Medulla oblongata (tissue), 1 donor: ENCODE results near the gene TAMALIN.
A peak's percentile ranks its signal among the peaks of the same experiment; 100 is the strongest.
"Not testable (repeated sequence)": the region's sequence is repeated elsewhere in the genome, so short reads cannot be mapped to it uniquely, and the experiment has no call there.

Experiments
- DNase-seq: peaks from one replicate; pipeline ENCODE4 v3.0.0-alpha.2; 2015; ENCODE audit errors: extremely low spot score

TAMALIN gene

GRCh38 chr12:52006726-52007157 is at the start of gene TAMALIN:
Gene TAMALIN, plus strand, starts transcription at chr12:52006946. Its CDS starts 74 bp downstream, at chr12:52007020.
- no peak for DNase-seq

- no peak for DNase-seq
Measured at GRCh38 chr12:51958542-51958941, 48.2 kb upstream of the TAMALIN start.

DNA sequence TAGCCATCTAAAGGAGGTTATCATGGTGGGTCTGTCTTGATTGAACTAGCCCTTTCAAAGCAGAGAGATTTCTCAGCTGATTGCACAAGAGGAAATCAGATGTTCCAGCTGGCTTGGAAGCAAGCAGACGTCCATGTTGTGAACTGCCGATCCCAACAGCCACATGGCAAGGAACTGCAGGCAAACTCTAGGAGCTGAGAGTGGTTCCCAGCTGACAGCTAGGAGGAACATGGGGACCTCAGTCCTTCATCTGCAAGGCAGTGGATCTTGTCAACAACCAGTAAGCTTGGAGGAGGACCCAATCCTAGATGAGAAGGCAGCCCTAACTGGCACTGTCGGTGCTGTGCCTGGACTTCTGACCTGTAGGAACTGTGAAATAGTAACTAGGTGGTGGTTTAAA is 47.5 kb upstream of the TAMALIN start:
- no peak for DNase-seq

- no peak for DNase-seq
Measured at GRCh38 chr12:51959921-51960320, 46.8 kb upstream of the TAMALIN start.

DNA sequence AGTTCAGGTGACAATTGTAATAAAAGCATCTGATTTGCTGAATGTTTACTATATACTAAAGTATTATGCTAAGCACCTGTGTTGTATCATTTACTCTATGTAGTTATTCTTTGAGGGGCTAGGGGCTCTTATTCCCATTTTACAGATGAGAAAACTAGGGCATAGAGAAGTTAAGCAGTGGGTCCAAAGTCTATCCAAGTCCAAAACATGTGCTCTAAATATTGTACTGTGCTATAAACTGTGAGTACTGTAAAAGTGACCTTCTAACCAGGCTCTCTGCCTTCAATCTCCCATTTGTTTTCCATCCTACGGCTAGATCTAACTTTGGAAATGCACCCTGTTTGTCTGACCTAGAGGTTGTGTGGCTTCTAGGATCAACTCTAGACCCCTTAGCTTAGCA is 46.3 kb upstream of the TAMALIN start:
- no peak for DNase-seq

GRCh38 chr12:51960890-51961289 is 45.9 kb upstream of the TAMALIN start:
- no peak for DNase-seq

- DNase-seq, result no peak
Measured at GRCh38 chr12:51961834-51962233, 44.9 kb upstream of the TAMALIN start.

- DNase-seq, result no peak
Measured at GRCh38 chr12:51962737-51963136, 44.0 kb upstream of the TAMALIN start.

DNA sequence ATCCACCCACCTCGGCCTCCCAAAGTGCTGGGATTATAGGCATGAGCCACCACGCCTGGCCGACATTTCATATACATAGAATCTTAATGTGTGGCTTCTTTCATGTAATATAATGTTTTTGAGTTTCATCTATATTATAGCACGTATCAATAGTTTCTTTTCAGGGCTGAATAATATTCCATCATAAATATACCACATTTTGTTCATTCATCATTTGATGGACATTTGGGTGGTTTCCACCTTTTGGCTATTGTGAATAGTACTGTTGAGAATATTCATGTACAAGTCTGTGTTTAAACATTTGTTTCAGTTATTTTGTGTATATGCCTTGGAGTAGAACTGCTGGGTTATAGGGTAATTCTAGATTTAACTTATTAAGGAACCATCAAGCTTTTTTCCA is 43.3 kb upstream of the TAMALIN start:
- DNase-seq, result no peak

- DNase-seq, result no peak
Measured at GRCh38 chr12:51969643-51970042, 37.1 kb upstream of the TAMALIN start.

DNA sequence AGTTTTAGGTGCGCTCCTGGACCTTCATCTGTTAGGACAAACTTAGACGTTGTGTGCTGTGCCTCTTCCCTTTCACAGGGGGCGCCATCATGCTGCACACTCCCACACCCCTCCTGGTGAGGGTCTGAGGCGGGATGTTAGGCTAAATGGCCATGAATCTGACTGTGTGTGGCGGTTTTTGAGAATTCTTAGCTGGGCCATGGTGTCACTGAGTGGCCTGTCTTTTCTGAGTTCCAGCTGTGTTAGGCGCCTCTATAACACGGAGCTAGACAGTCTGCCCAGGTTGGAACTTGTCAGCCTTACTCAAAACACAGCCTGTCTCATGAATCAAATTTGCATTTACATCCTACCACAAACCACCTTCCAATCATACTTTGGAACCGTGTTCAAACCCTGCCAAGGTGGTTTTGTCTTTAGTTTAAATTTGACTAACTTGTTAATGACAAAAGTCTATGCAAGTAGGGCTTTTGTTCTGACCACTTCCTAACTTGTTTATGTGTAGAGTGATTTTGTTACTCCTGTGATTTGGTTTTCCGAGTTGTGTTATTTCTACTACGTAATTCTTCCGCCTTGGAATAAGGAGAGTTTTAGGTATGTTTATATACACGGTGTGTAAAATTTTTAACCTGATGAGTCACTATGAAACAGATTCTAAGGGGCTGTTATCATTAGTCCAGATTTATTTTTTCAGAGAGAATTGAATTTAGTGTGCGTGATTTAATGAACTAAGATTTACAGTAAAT is 35.7 kb upstream of the TAMALIN start:
- no peak for DNase-seq

DNA sequence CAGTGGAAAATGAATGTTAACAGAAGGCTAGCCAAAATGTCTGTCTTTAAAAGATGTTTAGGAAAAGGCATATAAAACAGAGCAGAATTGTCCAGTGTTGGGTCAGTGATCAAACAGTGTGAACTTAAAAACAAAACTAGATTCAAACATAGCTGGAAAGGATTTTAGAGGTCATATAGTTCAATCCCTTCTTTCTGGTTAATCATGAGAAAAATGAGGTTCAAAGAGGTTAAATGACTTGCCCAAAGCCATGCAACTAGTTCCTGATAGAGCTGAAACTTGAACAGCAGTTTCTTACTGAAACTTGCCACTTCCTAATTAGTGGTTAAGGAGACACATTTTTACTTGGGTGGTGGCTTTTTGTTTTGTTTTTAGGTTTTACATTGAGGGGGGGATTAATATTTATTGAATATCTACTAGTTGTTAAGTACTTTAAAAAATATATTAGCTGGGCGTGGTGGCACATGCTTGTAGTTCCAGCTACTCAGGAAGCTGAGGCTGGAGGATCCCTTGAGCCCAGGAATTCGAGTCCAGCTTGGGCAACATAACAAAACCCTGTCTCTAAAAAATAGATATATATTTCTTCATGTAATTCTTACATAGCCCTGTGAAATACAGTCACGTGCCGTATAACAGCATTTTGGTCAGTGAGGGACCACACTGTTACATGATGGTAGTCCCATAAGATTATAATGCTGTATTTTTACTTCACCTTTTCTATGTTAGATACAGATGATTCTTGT is 34.9 kb upstream of the TAMALIN start:
- no peak for DNase-seq

DNA sequence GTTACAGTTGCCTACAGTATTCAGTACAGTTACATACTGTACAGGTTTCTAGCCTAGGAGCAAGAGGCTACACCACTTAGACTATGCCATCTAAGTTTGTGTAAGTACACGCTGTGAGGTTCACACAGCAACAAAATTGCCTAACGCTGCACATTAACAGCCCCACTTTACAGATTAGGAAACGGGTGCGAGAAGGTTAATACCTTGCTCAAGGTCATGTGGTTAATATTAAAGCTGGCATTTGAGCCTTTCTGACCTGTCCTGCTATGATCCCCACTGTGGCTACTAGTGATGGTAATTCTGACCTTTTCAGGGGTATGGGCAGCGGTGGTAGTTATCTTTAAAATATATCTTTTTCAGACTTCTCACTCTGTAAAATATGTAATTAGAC is 34.3 kb upstream of the TAMALIN start:
- no peak for DNase-seq

GRCh38 chr12:51972849-51973273 is 33.9 kb upstream of the TAMALIN start:
- peak; percentile 71 for DNase-seq

DNA sequence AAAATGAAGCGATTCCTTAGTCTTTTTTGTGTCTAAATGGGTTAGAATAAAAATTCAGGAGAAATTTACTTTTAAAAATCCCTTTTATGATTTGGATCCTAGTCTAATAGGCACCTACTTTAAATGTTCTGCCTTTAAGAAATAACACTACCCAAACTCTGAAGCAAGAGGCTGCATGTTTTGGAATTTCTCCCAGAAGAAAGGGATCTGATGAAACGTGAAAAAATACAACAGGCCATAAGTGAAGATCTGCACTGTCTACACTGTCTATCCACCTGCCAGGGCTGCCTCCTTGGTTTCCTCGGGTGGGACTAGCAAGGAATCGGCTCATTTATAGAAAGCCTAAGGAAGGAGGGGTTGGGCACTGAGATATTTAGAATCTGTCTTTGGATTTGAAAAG is 33.2 kb upstream of the TAMALIN start:
- DNase-seq, result no peak

- no peak for DNase-seq
Measured at GRCh38 chr12:51974646-51975045, 32.1 kb upstream of the TAMALIN start.

DNA sequence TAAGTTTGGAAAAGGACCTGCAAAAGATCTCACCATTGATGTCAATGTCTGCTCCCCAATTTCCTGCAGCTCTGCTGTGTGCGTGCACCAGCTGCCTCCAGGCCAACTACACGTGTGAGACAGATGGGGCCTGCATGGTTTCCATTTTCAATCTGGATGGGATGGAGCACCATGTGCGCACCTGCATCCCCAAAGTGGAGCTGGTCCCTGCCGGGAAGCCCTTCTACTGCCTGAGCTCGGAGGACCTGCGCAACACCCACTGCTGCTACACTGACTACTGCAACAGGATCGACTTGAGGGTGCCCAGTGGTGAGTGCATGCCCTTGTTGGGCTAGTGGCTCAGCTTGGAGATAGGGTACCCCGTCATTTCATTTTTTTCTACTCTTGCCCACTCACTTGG is 31.6 kb upstream of the TAMALIN start:
- DNase-seq, result no peak

DNA sequence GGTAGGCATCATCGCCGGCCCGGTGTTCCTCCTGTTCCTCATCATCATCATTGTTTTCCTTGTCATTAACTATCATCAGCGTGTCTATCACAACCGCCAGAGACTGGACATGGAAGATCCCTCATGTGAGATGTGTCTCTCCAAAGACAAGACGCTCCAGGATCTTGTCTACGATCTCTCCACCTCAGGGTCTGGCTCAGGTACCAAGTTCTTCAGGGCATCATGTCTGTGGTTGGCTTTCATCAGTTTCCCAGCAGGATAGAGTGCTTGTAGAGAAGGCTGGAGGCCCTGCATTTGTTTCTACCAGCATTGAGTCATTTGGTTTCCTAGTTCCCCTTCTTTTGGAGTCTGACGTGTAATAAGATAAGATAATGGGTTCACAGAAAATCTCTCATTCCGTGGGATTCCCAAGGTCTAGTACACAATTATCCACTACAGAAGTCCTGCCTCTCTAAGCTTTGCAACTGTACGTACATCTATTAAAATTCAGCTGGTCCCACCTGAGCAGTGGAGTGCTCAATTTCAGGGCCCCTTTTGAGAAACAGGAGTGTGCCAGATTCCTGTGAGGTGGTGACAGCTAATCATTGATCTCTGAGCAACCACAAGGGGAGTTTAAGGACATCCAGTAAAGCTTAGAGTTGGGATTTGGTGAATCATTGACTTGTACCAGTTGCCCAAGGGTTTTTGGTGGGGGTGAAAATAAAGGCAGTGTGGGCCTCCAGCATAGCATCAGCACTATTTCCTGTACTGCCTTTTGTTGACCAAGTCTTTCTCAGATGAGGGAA is 30.2 kb upstream of the TAMALIN start:
- DNase-seq, result no peak

GRCh38 chr12:51977320-51977753 is 29.4 kb upstream of the TAMALIN start:
- DNase-seq, result no peak

- not testable (repeated sequence) for DNase-seq
Measured at GRCh38 chr12:51979306-51979705, 27.4 kb upstream of the TAMALIN start.

DNA sequence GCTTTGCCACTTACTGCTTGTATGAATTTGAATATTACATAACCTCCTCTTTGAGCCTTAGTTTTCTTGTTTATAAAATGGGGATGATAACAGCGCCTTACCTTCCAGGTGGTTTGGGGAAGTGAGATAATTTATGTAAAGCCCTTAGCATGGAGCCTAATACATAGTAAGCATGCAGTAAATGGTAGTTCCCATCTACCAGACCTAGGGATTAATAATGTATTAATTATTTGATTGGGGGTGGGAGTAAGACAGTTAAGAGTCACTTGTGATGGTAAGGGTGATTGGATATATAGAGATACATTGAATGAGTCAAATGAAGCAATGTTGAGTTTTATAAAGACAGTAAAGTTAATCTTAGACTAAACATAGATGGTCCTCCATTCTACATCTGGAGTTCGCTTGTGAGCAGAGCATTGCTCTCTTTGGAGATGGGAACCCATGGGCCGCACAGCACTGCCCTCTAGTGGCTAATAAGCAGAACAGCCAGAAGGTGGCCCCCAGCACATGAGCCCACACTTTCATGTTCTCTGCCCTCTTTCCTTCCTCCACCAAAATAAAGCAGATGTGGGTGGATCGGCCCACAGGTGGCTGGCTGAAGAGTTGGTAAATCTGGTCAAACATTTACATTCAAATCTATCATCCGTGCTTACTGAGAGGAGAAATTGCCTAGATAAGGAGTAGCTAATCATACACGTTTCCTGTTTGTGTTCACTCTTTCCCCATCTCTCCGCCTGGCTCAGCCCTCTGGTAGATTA is 26.5 kb upstream of the TAMALIN start:
- peak; percentile 84 for DNase-seq

- DNase-seq, result no peak
Measured at GRCh38 chr12:51980809-51981127, 26.0 kb upstream of the TAMALIN start.
